Measurements from ENCODE around the gene SC5D. TPM values are rescaled to one million over a fixed set of nuclear protein-coding genes. Genes with fewer than 3 reads are reported as not detected.

The SC5D gene
- total RNA-seq, 1 donor from 2014 or later = 21.3 TPM

- intact Hi-C loops (cut with micrococcal nuclease) = loop anchor here (2.0 to 10.0 kb wide), 3 partner anchors 46 to 122 kb away; no protein-coding TSS in a partner anchor
Observed at GRCh38 chr11:121328176-121328966, 35.8 kb downstream of the SC5D start.

GRCh38 chr11:121328967-121329679 is 36.6 kb downstream of the SC5D start:
- intact Hi-C loops (cut with micrococcal nuclease) = loop anchor here (2.0 to 10.0 kb wide), 3 partner anchors 46 to 122 kb away; no protein-coding TSS in a partner anchor

GRCh38 chr11:121329781-121330395 is 37.3 kb downstream of the SC5D start:
- intact Hi-C loops (cut with micrococcal nuclease) = loop anchor here (2.0 to 10.0 kb wide), 3 partner anchors 45 to 121 kb away; no protein-coding TSS in a partner anchor

GRCh38 chr11:121330614-121331435 is 38.3 kb downstream of the SC5D start:
- intact Hi-C loops (cut with micrococcal nuclease) = no loop called here

- intact Hi-C loops (cut with micrococcal nuclease) = no loop called here
Observed at GRCh38 chr11:121334973-121335710, 42.6 kb downstream of the SC5D start.

GRCh38 chr11:121336279-121336937 is 43.8 kb downstream of the SC5D start:
- intact Hi-C loops (cut with micrococcal nuclease) = no loop called here

- intact Hi-C loops (cut with micrococcal nuclease) = no loop called here
Observed at GRCh38 chr11:121337078-121337477, 44.5 kb downstream of the SC5D start.

- intact Hi-C loops (cut with micrococcal nuclease) = no loop called here
Observed at GRCh38 chr11:121337740-121338272, 45.2 kb downstream of the SC5D start.

GRCh38 chr11:121338536-121338935 is 46.0 kb downstream of the SC5D start:
- intact Hi-C loops (cut with micrococcal nuclease) = no loop called here

- intact Hi-C loops (cut with micrococcal nuclease) = no loop called here
Observed at GRCh38 chr11:121340032-121340580, 47.5 kb downstream of the SC5D start.

GRCh38 chr11:121341609-121342008 is 49.0 kb downstream of the SC5D start:
- intact Hi-C loops (cut with micrococcal nuclease) = no loop called here

GRCh38 chr11:121344824-121345223 is 52.3 kb downstream of the SC5D start:
- intact Hi-C loops (cut with micrococcal nuclease) = no loop called here

GRCh38 chr11:121347094-121347493 is 54.5 kb downstream of the SC5D start:
- intact Hi-C loops (cut with micrococcal nuclease) = no loop called here

GRCh38 chr11:121347813-121348212 is 55.2 kb downstream of the SC5D start:
- intact Hi-C loops (cut with micrococcal nuclease) = no loop called here

- intact Hi-C loops (cut with micrococcal nuclease) = no loop called here
Observed at GRCh38 chr11:121348220-121348875, 55.8 kb downstream of the SC5D start.

- intact Hi-C loops (cut with micrococcal nuclease) = no loop called here
Observed at GRCh38 chr11:121349790-121350189, 57.2 kb downstream of the SC5D start.

GRCh38 chr11:121350314-121351082 is 57.9 kb downstream of the SC5D start:
- intact Hi-C loops (cut with micrococcal nuclease) = no loop called here

GRCh38 chr11:121351083-121351630 is 58.6 kb downstream of the SC5D start:
- intact Hi-C loops (cut with micrococcal nuclease) = no loop called here

All from T-helper 2 cell treated with Interferon-gamma antibody and Interleukin-4, amounts not matched to agents 100 ng/mL and 5 ng/mL, for 36 hours (primary cell).